Loucy (cell line): ENCODE results near the gene OR1J4.

Source experiments
- CTCF ChIP-seq: fragments of 200-600 bp; sonication (generic); conservative IDR thresholded peaks from 2 replicates; pipeline ENCODE4 v1.5.1; 2014; ENCODE audit warnings: mild to moderate bottlenecking, antibody characterized with exemption, low read length
- EZH2phosphoT487 ChIP-seq: fragments of 200-600 bp; IDR thresholded peaks from 2 replicates; pipeline ENCODE4 v1.6.1; 2018; ENCODE audit warnings: antibody characterized with exemption, mild to moderate bottlenecking, moderate library complexity, borderline replicate concordance

- TF ChIP-seq CTCF: no peak
- TF ChIP-seq EZH2phosphoT487: no peak
Observed at GRCh38 chr9:122551371-122551770, 32.4 kb downstream of the OR1J4 start.
